ENCODE results near the gene PABPC1L.
A peak's percentile ranks its signal among the peaks of the same experiment; 100 is the strongest.

The PABPC1L gene

GRCh38 chr20:44900231-44900854, 9.5 kb upstream of the PABPC1L start:
- no peak for DNase-seq (ENCODE audit: low read depth in 1 of 2, low spot score in 1 of 2)

GRCh38 chr20:44901974-44902373, 7.9 kb upstream of the PABPC1L start:
- no peak for DNase-seq (ENCODE audit: low read depth in 1 of 2, low spot score in 1 of 2)

- DNase-seq (ENCODE audit: low read depth in 1 of 2, low spot score in 1 of 2), result no peak
These were observed 5.5 kb upstream of the PABPC1L start for GRCh38 chr20:44904377-44904776.

- DNase-seq (ENCODE audit: low read depth in 1 of 2, low spot score in 1 of 2), result no peak
These were observed 631 bp upstream of the PABPC1L start for GRCh38 chr20:44908987-44909871.

- DNase-seq (ENCODE audit: low read depth in 1 of 2, low spot score in 1 of 2), result no peak
These were observed 916 bp downstream of the PABPC1L start for GRCh38 chr20:44910690-44911262.

- peak in 1 of 2 donors; percentile 27 for DNase-seq (ENCODE audit: low read depth in 1 of 2, low spot score in 1 of 2)
These were observed 1.5 kb downstream of the PABPC1L start for GRCh38 chr20:44911264-44911921.

GRCh38 chr20:44912189-44912588, 2.3 kb downstream of the PABPC1L start:
- no peak for DNase-seq (ENCODE audit: low read depth in 1 of 2, low spot score in 1 of 2)

- DNase-seq (ENCODE audit: low read depth in 1 of 2, low spot score in 1 of 2), result no peak
These were observed 5.1 kb downstream of the PABPC1L start for GRCh38 chr20:44914924-44915323.

GRCh38 chr20:44916586-44916985, 6.7 kb downstream of the PABPC1L start:
- DNase-seq (ENCODE audit: low read depth in 1 of 2, low spot score in 1 of 2), result no peak

- no peak for DNase-seq (ENCODE audit: low read depth in 1 of 2, low spot score in 1 of 2)
These were observed 7.5 kb downstream of the PABPC1L start for GRCh38 chr20:44917399-44917798.

GRCh38 chr20:44918342-44918741, 8.5 kb downstream of the PABPC1L start:
- DNase-seq (ENCODE audit: low read depth in 1 of 2, low spot score in 1 of 2), result no peak

- no peak for DNase-seq (ENCODE audit: low read depth in 1 of 2, low spot score in 1 of 2)
These were observed 8.9 kb downstream of the PABPC1L start for GRCh38 chr20:44918761-44919160.

- no peak for DNase-seq (ENCODE audit: low read depth in 1 of 2, low spot score in 1 of 2)
These were observed 11.6 kb downstream of the PABPC1L start for GRCh38 chr20:44921447-44921846.

GRCh38 chr20:44924541-44924940, 14.7 kb downstream of the PABPC1L start:
- no peak for DNase-seq (ENCODE audit: low read depth in 1 of 2, low spot score in 1 of 2)

- no peak for DNase-seq (ENCODE audit: low read depth in 1 of 2, low spot score in 1 of 2)
These were observed 18.7 kb downstream of the PABPC1L start for GRCh38 chr20:44928595-44928994.

GRCh38 chr20:44930517-44931168, 20.8 kb downstream of the PABPC1L start:
- no peak for DNase-seq (ENCODE audit: low read depth in 1 of 2, low spot score in 1 of 2)

GRCh38 chr20:44931911-44932310, 22.1 kb downstream of the PABPC1L start:
- DNase-seq (ENCODE audit: low read depth in 1 of 2, low spot score in 1 of 2), result no peak

- DNase-seq (ENCODE audit: low read depth in 1 of 2, low spot score in 1 of 2), result no peak
These were observed 23.1 kb downstream of the PABPC1L start for GRCh38 chr20:44932916-44933315.

- no peak for DNase-seq (ENCODE audit: low read depth in 1 of 2, low spot score in 1 of 2)
These were observed 26.6 kb downstream of the PABPC1L start for GRCh38 chr20:44936510-44936909.

GRCh38 chr20:44938637-44939036, 28.8 kb downstream of the PABPC1L start:
- no peak for DNase-seq (ENCODE audit: low read depth in 1 of 2, low spot score in 1 of 2)

GRCh38 chr20:44941120-44941691, 31.3 kb downstream of the PABPC1L start:
- DNase-seq (ENCODE audit: low read depth in 1 of 2, low spot score in 1 of 2), result no peak
